Measurements from ENCODE around the gene RRAGD.

The RRAGD gene

DNA sequence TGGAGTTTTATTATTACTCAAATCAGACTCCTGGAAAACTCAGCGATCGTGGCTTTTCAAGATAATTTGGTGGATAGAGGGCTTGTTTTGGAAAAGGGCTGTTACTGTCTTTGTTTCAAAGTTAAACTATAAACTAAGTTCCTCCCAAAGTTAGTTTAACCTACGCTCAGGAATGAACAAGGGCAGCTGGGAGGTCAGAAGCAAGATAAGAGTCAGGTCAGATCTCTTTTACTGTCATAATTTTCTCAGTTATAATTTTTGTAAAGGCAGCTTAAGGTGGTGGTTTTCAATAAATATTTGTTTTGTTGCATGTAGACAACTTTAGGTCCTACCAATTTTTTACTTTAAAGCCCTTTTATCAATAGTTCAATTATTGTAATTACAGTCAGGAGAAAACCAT, 87.8 kb downstream of the RRAGD start:
- DNase-seq: no peak

DNA sequence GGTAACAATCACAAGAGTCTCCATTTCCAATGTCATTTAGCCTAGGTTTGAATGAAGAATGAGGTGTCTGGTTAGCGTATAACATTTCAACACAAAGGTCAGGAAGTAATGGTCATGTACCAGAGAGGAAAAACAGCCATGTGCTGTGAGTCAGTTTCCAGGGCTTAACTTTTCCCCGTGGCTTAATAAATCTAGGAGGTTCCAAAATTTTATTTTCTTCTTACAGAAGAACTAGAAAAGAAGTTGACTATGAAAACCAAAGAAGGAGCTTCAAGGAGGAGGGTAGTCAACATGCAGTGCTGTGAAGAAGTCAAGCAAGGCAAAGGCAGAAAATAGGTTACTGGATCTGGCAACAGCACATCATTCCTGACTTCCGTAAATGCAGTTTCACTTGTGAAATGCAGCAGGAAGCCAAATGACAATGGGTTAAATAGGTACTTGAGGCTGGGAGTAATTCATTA, 88.5 kb downstream of the RRAGD start:
- no peak for DNase-seq

DNA sequence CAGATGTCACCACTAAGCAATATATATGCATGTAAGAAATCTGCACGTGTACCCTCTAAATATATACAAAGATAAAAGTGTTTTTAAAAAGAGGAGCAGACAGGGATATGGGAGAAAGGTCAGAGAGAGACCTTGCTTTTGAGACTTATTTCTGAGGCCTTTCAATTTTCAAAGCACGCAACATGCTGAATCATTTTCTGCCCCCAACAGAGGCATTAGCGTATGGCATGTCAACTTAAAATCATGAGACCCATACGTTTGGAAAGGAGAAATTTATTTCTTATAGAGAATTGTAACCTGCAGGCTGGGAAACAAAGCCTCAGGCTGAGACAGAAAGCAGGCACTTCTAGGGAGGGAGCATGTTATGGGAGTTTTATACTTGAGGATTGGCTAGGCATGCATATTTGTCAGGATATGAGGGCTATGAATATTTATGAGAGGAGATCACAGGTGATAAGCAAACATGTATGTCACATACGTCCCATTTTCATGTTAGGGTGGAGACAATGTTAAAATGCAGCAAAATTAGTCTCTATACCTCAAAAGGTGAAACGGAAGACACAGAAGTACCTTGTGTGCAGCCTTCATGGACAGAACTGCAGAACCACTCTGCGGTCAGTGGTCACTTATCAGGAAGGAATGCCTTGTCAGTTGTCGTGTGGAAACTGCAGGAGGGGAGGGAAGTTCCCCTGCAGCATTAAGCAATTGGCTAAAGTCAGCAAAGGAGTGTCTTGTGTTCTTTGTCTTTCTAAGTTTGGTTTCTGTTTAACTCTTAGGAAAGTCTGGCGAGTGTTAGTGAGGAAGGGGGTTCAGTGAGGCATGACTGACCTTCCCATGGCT, 90.7 kb downstream of the RRAGD start:
- DNase-seq: no peak

DNA sequence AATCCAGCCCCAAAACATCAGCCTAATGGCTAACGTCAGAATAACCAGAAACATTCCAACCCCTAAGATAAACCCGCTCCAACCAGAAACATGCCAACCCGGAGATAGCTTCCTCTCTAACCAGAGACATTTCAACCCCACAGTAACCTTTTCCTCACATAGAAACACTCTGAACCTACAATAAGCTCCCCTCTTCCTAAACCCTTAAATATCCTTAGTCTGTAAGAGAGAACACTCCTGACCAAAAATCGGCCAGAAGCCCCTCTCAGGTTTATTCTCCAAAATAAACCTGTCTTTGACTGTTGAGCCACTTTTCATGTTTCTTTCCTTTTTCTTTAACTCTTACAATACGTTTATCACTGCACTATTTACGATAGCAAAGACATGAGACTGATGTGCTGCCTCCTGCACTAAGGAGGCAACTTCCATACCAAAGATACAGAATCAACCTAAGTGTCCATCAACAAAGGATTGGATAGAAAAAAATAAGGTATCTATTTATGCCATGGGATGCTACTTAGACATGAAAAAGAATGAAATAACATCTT, 92.0 kb downstream of the RRAGD start:
- DNase-seq: no peak

DNA sequence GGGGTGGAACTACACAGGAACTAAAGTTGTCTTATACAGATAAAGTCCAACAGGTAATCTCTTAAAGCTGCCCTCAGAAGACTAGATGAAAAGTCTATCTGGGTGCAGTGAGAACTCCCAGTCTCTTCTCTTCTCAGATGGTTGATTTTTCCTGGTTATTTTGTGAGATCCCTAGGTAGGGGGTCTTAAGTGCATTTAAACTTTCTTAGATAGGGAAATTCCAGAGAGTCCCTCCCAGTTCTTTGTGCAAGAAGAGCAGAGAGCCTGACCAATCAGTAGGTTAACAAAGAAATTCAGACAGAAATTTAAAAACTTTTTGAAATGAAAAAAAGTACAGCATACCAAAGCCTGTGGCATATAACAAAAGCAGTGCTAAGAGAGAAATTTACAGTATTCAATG, 95.0 kb downstream of the RRAGD start:
- no peak for DNase-seq

DNA sequence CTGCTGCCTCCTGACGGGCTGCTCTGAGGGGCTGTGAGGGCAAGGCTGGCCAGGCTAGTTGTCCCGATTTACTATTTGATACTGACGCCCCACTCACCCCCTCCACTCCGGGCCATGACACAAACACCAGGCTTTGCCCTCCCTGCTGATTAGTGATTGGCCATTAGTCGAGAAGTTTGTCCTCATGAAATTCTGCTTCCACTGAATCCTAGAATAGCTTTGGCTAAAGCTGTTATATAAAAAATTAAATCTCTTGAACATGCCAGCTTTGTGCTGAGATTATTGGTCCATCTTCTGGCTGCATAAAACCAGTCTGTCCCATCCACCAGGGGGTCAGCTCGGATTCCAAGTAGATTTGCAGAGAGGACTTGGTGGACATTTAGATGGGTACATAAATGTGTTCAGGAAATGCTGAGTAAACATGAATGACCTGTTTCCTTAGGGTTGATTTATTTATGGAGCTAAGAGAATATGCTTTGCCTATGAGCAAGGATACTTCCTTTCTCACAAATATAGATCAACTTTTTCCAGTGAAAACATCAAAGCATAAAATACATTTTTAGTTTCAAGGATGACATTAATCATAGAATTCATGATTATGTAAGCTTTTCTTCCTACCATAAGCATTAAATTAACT, 96.7 kb downstream of the RRAGD start, which contains the start of gene GABRR2:
GABRR2 (minus strand) TSS at position 51 of the 637 bp plus-strand sequence. CDS start 134 bp downstream, outside the sequence.
- no peak for DNase-seq

DNA sequence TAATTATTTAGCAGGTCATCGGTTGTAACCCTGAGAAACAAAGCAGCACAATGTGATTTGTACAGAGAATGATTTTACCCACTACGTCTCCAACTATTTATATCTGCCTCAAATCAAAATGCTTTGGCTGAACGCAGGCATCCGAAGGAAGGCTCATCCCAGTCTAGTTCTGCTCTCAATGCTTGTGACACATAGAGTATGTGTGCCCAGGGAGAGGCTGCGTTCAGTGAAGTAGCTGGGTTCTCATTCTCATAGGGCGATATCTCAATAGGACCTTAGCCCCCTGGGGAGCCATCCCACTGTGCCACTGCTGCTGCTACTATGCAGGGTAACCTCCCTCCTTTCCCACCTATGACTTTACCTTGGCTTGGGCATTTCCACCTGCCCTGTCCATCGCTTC, 97.4 kb downstream of the RRAGD start:
- DNase-seq: no peak
